OCI-LY1 (cell line): Measurements from ENCODE around the gene BCL2L13.

Experiments
- H2AFZ ChIP-seq: fragments of 200-600 bp; sonication (generic), shearing (Covaris generic); 2 replicates; pipeline ENCODE4 v1.6.0; 2014; ENCODE audit warnings: antibody characterized with exemption, mild to moderate bottlenecking, low read length
- H3F3A ChIP-seq: fragments of 200-600 bp; sonication (generic), shearing (Covaris generic); 2 replicates; pipeline ENCODE4 v1.6.0; 2014; ENCODE audit warnings: mild to moderate bottlenecking, antibody characterized with exemption, low read length, moderate library complexity; ENCODE audit not compliant: insufficient read depth
- H3K27ac ChIP-seq: fragments of 200-600 bp; sonication (generic); 2 replicates; pipeline ENCODE4 v1.5.1; 2014; ENCODE audit warnings: low read length, mixed run types, mild to moderate bottlenecking, low read depth; ENCODE audit not compliant: poor library complexity, severe bottlenecking
- H3K27me3 ChIP-seq: fragments of 200-600 bp; sonication (generic); 2 replicates; pipeline ENCODE4 v1.6.0; 2014; ENCODE audit warnings: antibody characterized with exemption, mild to moderate bottlenecking, low read length, moderate library complexity; ENCODE audit not compliant: insufficient read depth
- H3K36me3 ChIP-seq: fragments of 200-600 bp; sonication (generic); 2 replicates; pipeline ENCODE4 v1.6.1; 2014; ENCODE audit warnings: mild to moderate bottlenecking, antibody characterized with exemption, low read length, moderate library complexity, mixed read lengths; ENCODE audit not compliant: insufficient read depth
- H3K4me1 ChIP-seq: fragments of 200-600 bp; sonication (generic); 2 replicates; pipeline ENCODE4 v1.5.1; 2014; ENCODE audit warnings: mild to moderate bottlenecking, low read length, moderate library complexity; ENCODE audit not compliant: insufficient read depth, severe bottlenecking
- H3K4me2 ChIP-seq: fragments of 200-600 bp; sonication (generic), shearing (Covaris generic); 2 replicates; pipeline ENCODE4 v1.6.1; 2014; ENCODE audit warnings: low read length
- H3K4me3 ChIP-seq: fragments of 200-600 bp; sonication (generic); 2 replicates; pipeline ENCODE4 v1.5.1; 2014; ENCODE audit warnings: low read length, low read depth, mild to moderate bottlenecking, mixed read lengths; ENCODE audit not compliant: poor library complexity, severe bottlenecking
- H3K79me2 ChIP-seq: fragments of 200-600 bp; shearing (Covaris generic); 2 replicates; pipeline ENCODE4 v1.6.1; 2016; ENCODE audit warnings: mixed run types, low read length, mixed read lengths; ENCODE audit not compliant: insufficient read depth
- H3K9ac ChIP-seq: fragments of 200-600 bp; sonication (generic), shearing (Covaris generic); 2 replicates; pipeline ENCODE4 v1.6.1; 2014; ENCODE audit warnings: mild to moderate bottlenecking, low read length, mixed read lengths
- H3K9me2 ChIP-seq: fragments of 200-600 bp; sonication (generic), shearing (Covaris generic); 2 replicates; pipeline ENCODE4 v1.6.1; 2014; ENCODE audit warnings: low read depth, mild to moderate bottlenecking, low read length, mixed read lengths
- H3K9me3 ChIP-seq: fragments of 200-600 bp; shearing (Covaris generic); 2 replicates; pipeline ENCODE4 v1.6.1; 2014; ENCODE audit warnings: low read length, mixed read lengths
- H4K20me1 ChIP-seq: fragments of 200-600 bp; sonication (generic), shearing (Covaris generic); 2 replicates; pipeline ENCODE4 v1.6.0; 2016; ENCODE audit warnings: mild to moderate bottlenecking, low read length; ENCODE audit not compliant: insufficient read depth
- EZH2 ChIP-seq: fragments of 200-600 bp; sonication (generic), shearing (Covaris generic); IDR thresholded peaks from 2 replicates; pipeline ENCODE4 v1.8.0; 2017; ENCODE audit warnings: borderline replicate concordance, mixed run types, mild to moderate bottlenecking, antibody characterized with exemption, low read length, moderate library complexity, mixed read lengths
- TF ChIP-seq, protein P1 (sequence below): fragments of 200-600 bp; sonication (generic), shearing (Covaris generic); IDR thresholded peaks from 2 replicates; pipeline ENCODE4 v1.5.1; 2017; ENCODE audit warnings: mild to moderate bottlenecking, antibody characterized with exemption, low read length, moderate library complexity, mixed read lengths

Gene BCL2L13

DNA sequence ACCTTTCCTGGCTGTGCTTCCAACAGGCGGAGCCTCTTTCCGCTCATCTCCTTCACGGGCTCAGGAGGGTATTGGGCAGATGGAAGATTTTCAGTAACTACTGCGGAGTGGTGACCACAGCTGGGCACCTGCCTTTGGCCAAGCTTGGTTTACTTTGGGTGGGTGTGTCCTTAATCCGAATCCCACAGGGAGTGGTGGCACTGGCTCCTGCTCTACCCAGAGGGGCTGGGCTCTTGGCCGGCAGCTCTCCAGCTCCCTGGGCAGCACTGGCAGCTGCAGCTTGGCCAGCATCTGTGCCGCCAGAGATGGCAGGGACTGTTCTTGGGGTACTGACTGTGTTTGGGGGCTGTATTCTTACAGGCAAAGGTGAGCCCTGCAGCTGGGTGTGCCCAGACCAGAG, 105.9 kb downstream of the BCL2L13 start:
- no peaks in the 10 kb centered on the region for H4K20me1 ChIP-seq
- H3K36me3 ChIP-seq = no peaks in the 10 kb centered on the region
- H3K9ac ChIP-seq = no peak overlapping the region
- no peak overlapping the region for H3K4me3 ChIP-seq
- H3K9me3 ChIP-seq = no peaks in the 10 kb centered on the region
- no peak overlapping the region for H3K27ac ChIP-seq
- H3K4me2 ChIP-seq = no peak overlapping the region
- no peaks in the 10 kb centered on the region for H3K79me2 ChIP-seq
- H3K9me2 ChIP-seq = no peaks in the 10 kb centered on the region
- no peaks in the 10 kb centered on the region for H3K27me3 ChIP-seq
- no peaks in the 10 kb centered on the region for H3K4me1 ChIP-seq
- no peaks in the 10 kb centered on the region for H3F3A ChIP-seq
- TF ChIP-seq, protein P1, sequence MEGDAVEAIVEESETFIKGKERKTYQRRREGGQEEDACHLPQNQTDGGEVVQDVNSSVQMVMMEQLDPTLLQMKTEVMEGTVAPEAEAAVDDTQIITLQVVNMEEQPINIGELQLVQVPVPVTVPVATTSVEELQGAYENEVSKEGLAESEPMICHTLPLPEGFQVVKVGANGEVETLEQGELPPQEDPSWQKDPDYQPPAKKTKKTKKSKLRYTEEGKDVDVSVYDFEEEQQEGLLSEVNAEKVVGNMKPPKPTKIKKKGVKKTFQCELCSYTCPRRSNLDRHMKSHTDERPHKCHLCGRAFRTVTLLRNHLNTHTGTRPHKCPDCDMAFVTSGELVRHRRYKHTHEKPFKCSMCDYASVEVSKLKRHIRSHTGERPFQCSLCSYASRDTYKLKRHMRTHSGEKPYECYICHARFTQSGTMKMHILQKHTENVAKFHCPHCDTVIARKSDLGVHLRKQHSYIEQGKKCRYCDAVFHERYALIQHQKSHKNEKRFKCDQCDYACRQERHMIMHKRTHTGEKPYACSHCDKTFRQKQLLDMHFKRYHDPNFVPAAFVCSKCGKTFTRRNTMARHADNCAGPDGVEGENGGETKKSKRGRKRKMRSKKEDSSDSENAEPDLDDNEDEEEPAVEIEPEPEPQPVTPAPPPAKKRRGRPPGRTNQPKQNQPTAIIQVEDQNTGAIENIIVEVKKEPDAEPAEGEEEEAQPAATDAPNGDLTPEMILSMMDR = no peak
- TF ChIP-seq EZH2 = no peak
- no peak overlapping the region for H2AFZ ChIP-seq

DNA sequence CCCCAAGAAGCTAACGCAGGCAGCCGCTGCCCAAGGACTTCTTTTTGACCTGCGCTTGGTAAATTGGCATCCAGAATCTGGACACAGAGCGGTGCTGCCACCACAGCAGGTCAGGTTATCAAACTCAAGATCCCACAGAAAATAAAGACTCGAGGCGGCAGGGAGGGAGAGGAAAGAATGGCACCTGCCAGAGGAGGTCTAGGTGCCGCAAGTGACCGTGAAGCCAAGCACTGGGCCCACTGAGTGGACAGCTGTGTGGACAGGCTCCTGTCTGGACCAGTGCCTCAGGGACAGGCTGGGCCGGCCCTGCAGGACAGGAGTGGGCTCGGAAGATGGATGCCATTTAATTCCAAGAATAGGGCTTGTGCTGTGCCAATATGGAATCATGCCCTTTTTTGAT, 108.4 kb downstream of the BCL2L13 start:
- no peak overlapping the region for H2AFZ ChIP-seq

DNA sequence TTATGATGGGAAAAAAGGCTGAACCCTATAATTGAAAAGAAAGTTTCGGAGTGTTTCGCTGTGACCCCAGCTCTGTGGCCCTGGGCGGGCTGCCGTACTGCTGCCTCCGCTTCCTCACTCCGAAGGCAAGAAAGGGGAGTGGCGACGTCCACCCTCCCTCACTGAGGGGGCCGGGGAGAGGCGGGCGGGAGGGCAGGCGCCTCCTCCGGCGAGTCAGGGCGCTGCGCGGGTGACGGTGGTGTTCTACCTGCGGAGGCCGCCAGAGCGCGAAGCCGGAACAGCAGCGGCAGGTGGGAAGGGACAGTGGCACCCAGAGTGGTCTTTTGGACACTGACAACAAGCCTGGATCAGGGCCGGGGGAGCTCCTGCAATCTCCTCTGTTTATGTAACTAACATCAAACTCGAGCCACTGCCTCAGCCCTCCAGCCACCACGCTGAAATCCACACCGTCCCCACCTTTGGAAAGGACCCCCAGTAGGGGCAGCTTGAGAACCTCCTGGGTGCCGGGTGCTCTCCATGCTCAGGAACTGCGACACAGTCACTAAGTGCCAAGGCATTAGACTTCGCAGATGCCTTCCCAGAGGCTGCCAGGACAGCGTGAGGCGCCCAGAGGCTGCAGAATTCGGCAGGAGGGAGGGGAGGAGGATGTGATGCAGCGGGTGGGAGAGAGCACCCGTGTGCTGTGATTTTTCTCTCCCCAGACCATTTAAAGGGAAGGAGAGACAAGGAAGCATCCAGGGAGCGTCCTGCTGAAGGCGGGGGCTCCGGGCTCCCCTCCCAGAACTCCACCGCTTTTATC, 110.2 kb downstream of the BCL2L13 start:
- TF ChIP-seq, protein P1 = no peak
- TF ChIP-seq EZH2 = no peak
- H2AFZ ChIP-seq = no peak overlapping the region
- H4K20me1 ChIP-seq = no peaks in the 10 kb centered on the region
- no peak overlapping the region for H3K9ac ChIP-seq
- H3K4me1 ChIP-seq = no peaks in the 10 kb centered on the region
- no peak overlapping the region for H3K4me3 ChIP-seq
- no peaks in the 10 kb centered on the region for H3K36me3 ChIP-seq
- no peaks in the 10 kb centered on the region for H3F3A ChIP-seq
- no peaks in the 10 kb centered on the region for H3K9me2 ChIP-seq
- H3K9me3 ChIP-seq = no peaks in the 10 kb centered on the region
- H3K79me2 ChIP-seq = no peaks in the 10 kb centered on the region
- H3K27ac ChIP-seq = no peak overlapping the region
- no peaks in the 10 kb centered on the region for H3K27me3 ChIP-seq
- H3K4me2 ChIP-seq = no peak overlapping the region

More for the DNA sequence above, 108.4 kb downstream of the BCL2L13 start:
- TF ChIP-seq, protein P1 = no peak
- TF ChIP-seq EZH2 = no peak
- Histone ChIP-seq H3K36me3 (no peaks in the 10 kb centered on the region), H3K4me2 (no peak overlapping the region), H3K27ac (no peak overlapping the region), H3K27me3 (no peaks in the 10 kb centered on the region), H3K4me3 (no peak overlapping the region), H3K79me2 (no peaks in the 10 kb centered on the region), H4K20me1 (no peaks in the 10 kb centered on the region), H3K4me1 (no peaks in the 10 kb centered on the region), H3K9ac (no peak overlapping the region), H3K9me2 (no peaks in the 10 kb centered on the region), H3F3A (no peaks in the 10 kb centered on the region), H3K9me3 (no peaks in the 10 kb centered on the region)
